ENCODE measurements around the gene COTL1.

The COTL1 gene

GRCh38 chr16:84547546-84548061, 70.3 kb downstream of the COTL1 start:
- DNase-seq: peak; percentile 27

DNA sequence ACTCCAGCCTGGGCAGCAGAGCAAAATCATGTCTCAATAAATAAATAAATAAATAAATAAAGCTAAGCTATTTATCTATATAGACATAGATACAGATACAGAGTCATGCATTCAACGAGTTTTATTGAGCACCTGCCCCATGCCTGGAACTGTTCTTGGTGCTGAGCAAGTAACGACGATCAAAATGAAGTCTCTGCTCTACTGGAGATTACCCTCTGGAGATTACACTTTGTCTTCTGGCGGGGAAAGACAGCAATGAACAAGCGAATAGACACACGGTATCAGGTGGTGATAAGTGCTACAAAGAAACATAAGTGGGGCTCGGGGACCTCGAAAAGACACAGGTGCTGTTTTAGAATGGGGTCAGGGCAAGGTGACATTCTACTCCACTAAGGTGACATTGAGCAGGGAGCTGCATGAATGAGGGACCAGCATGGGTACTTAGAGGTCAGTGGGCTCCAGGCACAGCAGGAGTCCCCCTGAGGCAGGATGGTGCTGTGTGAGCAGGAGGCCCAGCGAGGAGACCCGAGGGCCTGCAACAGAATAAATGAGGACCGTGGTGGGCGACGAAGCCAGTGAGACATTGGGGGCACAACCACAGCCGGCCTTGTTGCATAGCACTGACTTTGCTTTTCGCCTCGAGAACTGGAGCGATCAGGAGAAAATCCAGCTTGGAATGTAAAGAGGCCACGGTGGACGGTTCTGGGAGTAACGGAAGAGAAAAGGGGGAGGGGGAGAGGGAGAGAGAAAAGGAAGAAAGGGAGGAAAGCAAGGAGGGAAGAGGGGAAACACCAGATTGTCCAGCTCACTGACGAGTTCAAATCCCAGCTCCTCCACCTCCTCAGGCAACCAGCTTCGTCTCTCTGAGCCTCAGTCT, 71.0 kb downstream of the COTL1 start:
- DNase-seq: no peak

DNA sequence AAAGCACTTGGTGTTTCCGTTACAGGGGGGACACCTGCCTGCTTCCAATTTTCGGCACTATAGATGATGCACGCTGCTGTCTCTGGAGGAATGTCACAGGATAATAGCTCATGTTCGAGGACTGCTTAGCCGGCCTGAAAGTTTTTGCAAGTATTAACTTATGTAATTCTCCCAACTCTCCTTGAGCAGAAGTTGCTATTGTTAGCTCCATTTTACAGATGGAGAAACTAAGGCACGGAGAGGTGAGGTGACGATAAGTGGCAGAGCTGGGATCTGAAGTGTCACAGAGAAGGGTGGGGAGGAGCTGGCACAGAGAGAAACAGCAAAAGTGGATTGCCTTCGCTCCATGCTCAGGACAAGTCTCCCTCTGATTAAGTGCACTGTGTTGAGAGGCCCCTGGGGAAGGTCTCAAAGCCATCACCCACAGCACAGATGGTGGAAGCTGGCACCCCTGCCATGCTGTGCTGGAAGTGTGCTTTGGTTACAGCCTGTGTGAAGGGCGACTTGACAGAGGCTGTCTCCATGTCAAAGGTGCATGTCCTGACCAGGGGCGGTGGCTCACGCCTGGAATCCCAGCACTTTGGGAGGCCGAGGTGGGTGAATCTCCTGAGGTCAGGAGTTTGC, 72.7 kb downstream of the COTL1 start:
- DNase-seq: no peak

- peak; percentile 38 for DNase-seq
Observed at GRCh38 chr16:84544031-84544773, 73.7 kb downstream of the COTL1 start.

DNA sequence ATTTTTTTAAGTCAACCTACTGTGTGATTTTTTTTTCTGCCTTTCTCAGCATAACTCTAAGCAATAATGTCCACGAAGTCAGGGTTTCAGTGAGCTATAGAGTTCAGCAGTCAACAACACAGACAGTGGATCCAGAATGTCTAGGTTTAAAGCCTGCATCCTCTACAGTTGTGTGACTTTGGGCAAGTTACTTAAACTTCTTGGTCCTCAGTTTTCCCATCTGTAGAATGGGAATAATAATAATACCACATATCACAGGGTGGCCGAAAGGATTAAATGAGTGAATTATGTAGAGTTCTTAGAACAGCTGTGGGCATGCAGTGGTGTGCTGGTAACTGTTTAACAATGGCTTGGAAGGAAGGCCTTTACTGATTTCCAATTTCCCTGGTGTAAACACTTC, 74.6 kb downstream of the COTL1 start:
- no peak for DNase-seq

DNA sequence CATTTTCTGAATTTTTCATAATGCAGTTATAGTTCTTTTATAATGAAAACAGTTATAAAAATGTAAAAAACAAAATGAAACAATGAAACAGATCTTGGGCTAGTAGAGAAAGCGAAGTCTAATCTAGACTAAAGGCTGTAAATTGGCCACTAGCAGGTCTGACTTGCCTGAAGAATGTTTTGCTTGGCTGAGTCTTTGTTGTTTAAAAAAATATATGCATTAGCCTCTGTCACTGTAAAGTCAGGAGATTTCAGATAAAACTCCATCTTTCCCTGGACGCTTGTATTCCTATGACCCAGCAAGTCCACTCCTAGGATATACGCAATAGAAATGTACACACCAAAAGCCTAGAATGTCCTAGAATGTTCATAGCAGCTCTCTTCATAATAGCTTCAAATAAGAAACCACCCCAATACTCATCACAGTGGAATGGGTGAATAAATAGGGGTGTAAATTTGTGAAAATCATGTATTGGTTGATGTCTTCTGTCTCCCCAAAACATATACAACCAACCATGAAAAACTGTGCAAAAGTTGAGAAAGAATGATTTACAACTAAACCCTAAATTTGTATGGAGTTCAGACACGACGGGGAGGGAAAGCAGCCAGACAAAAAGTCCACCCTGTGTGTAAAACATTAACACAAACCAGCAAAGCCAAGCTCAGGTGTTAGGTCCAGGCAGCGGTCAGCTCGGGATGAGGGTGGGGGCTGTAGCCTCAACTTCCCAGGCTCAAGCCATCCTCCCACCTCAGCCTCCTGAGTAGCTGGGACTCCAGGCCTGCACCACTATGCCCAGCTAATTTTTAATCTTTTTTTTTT, 75.7 kb downstream of the COTL1 start:
- no peak for DNase-seq

DNA sequence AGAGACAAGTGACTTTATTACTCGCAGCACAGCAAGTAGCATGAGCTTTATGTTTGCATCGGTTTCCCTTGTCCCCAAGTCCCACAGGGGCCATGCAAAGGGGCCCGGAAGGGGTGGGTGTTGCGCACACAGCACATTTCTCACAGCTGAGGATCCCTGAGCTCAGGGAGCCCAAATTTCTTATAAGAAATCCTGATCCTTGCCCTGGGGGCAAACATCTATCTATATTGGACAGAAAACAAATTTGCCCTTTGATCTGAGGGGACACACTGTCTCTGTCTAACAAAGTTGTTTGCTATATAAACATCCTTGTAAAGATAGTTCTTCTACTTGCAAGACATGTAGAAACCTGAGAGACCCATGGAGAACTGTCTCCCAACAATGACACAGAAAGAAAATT, 77.7 kb downstream of the COTL1 start:
- no peak for DNase-seq

GRCh38 chr16:84538222-84538840, 79.5 kb downstream of the COTL1 start:
- DNase-seq: no peak

DNA sequence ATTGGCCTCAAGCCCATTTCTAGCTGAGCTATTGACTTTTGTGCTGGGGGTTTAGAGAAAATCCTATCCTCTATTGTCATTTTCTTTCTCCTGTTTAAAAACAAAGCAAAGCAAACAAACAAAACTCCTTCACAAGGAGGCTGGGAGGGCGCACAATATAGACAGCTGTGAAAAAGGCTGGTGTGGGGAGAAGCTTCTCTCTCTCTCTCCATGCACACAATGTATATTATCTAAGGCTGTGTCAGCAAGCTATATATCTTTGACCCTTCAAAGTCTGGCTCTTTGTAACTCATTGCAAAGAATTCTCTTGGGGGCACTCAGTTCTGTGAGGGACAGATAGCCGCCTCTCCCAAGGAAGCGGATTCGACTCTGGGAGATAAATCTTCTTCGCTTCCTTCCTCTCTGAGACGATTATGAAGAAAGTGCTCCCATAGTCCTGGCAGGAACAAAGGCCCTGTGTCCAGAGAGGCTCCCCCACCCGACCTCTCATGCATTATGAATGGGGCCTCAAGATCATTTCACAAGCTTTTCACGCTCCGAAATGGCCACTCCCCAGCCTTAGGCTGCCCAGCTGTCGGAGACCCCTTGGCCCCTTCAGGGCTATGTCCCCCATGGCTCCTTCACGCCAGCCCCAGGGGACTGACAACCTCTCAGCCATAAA, 80.3 kb downstream of the COTL1 start:
- DNase-seq: no peak

GRCh38 chr16:84535851-84536250, 82.0 kb downstream of the COTL1 start:
- DNase-seq: no peak

- DNase-seq: no peak
Observed at GRCh38 chr16:84535408-84535807, 82.5 kb downstream of the COTL1 start.

- no peak for DNase-seq
Observed at GRCh38 chr16:84534815-84535214, 83.1 kb downstream of the COTL1 start.

GRCh38 chr16:84532855-84533486, 84.9 kb downstream of the COTL1 start:
- no peak for DNase-seq

DNA sequence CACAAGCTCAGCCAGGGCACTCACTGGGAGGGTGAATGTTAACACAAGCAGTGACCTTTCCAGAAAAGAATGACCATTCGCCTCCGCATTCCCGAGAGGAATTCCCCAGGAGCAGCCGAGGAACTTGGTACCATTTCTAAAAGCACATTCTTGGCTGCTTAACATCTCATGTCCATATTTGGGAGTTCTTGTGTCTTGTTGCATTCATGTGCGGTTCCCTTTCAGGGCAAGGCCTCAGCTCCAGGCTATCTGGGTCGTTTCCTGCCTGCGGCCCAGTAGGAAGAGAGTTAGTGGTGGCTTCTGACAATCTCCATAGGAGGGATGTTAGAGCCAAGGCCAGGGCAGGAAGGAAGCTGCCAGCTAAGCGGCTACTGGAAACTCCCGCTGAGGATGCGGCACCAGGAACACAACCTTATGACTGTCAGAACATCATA, 85.6 kb downstream of the COTL1 start:
- DNase-seq: no peak

GRCh38 chr16:84531671-84532111, 86.2 kb downstream of the COTL1 start:
- DNase-seq: no peak

DNA sequence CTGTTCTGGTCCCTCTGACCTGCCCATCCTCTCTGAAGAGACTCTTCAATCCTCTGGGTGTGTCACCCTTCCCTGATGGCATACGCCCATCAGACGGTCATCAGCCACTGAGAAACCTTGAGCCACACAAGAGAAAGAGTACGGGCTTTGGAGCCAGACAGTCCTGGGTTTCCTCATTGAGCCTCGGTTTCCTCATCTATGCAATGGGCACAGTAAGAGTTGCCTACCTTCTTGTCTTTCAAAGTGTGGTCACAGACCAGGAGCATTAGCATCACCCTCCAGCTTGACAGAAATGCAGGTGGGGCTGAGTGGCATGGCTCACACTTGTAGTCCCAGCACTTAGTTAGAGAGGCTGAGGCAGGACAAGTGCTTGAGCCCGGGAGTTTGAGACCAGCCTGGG, 87.3 kb downstream of the COTL1 start:
- DNase-seq: no peak

- DNase-seq: no peak
Observed at GRCh38 chr16:84529607-84530006, 88.3 kb downstream of the COTL1 start.

DNA sequence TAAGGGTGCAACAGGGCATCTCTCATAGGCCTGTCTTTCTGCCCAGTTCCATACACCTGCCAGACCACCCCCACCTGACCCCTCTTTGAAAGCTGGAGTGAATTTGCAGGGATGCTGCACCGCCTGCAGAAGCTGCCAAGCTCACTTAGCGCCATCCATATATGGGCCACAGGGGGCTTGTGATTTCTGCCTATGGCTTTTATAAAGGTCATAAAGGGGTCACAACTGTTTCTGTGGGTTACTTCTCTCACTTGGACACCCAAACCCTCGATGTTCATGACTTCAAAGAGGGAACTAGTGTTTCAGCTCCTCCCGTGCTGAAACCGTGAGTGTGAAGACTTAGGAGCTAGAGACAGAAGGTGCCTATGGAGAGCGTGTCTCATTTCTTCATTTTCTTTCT, 89.6 kb downstream of the COTL1 start:
- DNase-seq: no peak

DNA sequence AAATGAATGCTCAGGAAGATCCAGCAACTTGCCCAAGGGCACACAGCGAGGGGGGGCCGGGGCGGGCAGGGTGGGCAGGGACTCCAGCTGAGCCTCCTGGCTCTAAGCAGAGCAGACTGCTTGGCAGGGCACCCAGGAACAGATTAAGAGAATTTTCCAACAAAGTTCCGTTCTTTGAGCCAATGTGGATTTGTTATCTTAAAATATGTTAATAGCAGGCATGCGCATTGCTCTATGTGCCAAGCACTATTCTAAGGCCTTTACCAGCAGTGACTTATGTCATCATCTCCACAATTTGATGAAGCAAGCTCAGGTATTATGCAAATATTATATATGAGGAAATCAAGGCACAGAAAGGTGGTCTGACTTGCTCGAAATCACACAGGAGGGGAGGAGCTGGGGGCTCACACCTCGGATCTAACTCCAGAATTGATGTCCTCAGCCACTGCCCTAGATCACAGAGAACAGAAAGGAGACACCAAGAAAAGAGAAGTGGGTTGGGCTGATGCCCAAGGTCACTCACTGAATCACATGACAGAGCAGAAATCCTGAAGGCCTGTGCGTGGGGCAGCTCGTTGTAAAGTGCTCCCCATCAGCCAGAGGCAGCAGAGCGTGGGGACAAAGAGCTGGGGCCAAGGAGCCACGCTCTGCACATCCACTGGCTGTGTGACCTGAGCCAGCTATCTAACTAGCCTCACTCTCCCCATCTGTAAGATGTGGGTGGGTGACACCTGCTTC, 90.2 kb downstream of the COTL1 start:
- DNase-seq: no peak
